HK-2 (cell line): Measurements from ENCODE around the gene ADARB1.

Experiments used
- DNase-seq: peaks from one replicate; pipeline ENCODE4 v3.0.0-alpha.2; 2018; ENCODE audit not compliant: unreplicated experiment

ADARB1 gene

GRCh38 chr21:45054927-45055612, 19.3 kb upstream of the ADARB1 start:
- no peak for DNase-seq

- DNase-seq = no peak
Measured at GRCh38 chr21:45055861-45056260, 18.5 kb upstream of the ADARB1 start.

GRCh38 chr21:45056296-45056904, 18.0 kb upstream of the ADARB1 start:
- DNase-seq = no peak

- DNase-seq = no peak
Measured at GRCh38 chr21:45056917-45057560, 17.3 kb upstream of the ADARB1 start.

- no peak for DNase-seq
Measured at GRCh38 chr21:45057886-45058285, 16.5 kb upstream of the ADARB1 start.

GRCh38 chr21:45059121-45059520, 15.3 kb upstream of the ADARB1 start:
- DNase-seq = no peak

GRCh38 chr21:45060089-45060488, 14.3 kb upstream of the ADARB1 start:
- DNase-seq = no peak

GRCh38 chr21:45060675-45061311, 13.6 kb upstream of the ADARB1 start:
- no peak for DNase-seq

- no peak for DNase-seq
Measured at GRCh38 chr21:45064091-45064490, 10.3 kb upstream of the ADARB1 start.

GRCh38 chr21:45064618-45065399, 9.6 kb upstream of the ADARB1 start:
- DNase-seq = no peak

GRCh38 chr21:45067462-45068285, 6.7 kb upstream of the ADARB1 start:
- DNase-seq = no peak

- no peak for DNase-seq
Measured at GRCh38 chr21:45069085-45069484, 5.3 kb upstream of the ADARB1 start.

GRCh38 chr21:45069711-45070110, 4.7 kb upstream of the ADARB1 start:
- DNase-seq = no peak

- DNase-seq = no peak
Measured at GRCh38 chr21:45071078-45071873, 3.1 kb upstream of the ADARB1 start.

GRCh38 chr21:45071874-45072737, 2.3 kb upstream of the ADARB1 start:
- DNase-seq = no peak

GRCh38 chr21:45072738-45073300, 1.6 kb upstream of the ADARB1 start:
- DNase-seq = no peak

GRCh38 chr21:45073301-45074047, 906 bp upstream of the ADARB1 start:
- no peak for DNase-seq
